HepG2 (cell line): ENCODE measurements around the gene SDHAF1. TPM values are rescaled to one million over a fixed set of nuclear protein-coding genes. Genes with fewer than 3 reads are reported as not detected.
A peak's percentile ranks its signal among the peaks of the same experiment; 100 is the strongest.

Source experiments
- CREB3 ChIP-seq: sonication (generic); formaldehyde crosslinking; IDR thresholded peaks from 2 replicates; pipeline ENCODE4 v1.5.0; 2020; ENCODE audit warnings: missing genetic modification reagents
- HCFC1 ChIP-seq: fragments of 150-350 bp; IDR thresholded peaks from 2 replicates; pipeline ENCODE4 v1.6.1; 2014; ENCODE audit warnings: low read depth, low read length
- KLF13 ChIP-seq: sonication (generic); formaldehyde crosslinking; IDR thresholded peaks from 2 replicates; pipeline ENCODE4 v1.4.0; 2020; ENCODE audit warnings: mild to moderate bottlenecking, missing genetic modification reagents
- MZF1 ChIP-seq: sonication (generic); formaldehyde crosslinking; IDR thresholded peaks from 2 replicates; pipeline ENCODE4 v1.8.1; 2023; ENCODE audit warnings: mild to moderate bottlenecking, missing genetic modification reagents, borderline replicate concordance
- NCOA1 ChIP-seq: sonication (generic); formaldehyde crosslinking; IDR thresholded peaks from 2 replicates; pipeline ENCODE4 v1.9.0; 2021; ENCODE audit warnings: missing genetic modification reagents
- PAWR ChIP-seq: sonication (generic); formaldehyde crosslinking; IDR thresholded peaks from 2 replicates; pipeline ENCODE4 v1.4.0; 2020; ENCODE audit warnings: missing genetic modification reagents, mild to moderate bottlenecking, borderline replicate concordance
- SAFB2 ChIP-seq: sonication (generic); formaldehyde crosslinking; IDR thresholded peaks from 2 replicates; pipeline ENCODE4 v1.5.1; 2020; ENCODE audit warnings: missing genetic modification reagents, low read depth, mild to moderate bottlenecking, borderline replicate concordance
- STAG1 ChIP-seq: sonication (generic); formaldehyde crosslinking; IDR thresholded peaks from 2 replicates; pipeline ENCODE4 v1.4.0; 2020; ENCODE audit warnings: missing genetic modification reagents
- ZBTB39 ChIP-seq: sonication (generic); formaldehyde crosslinking; IDR thresholded peaks from 2 replicates; pipeline ENCODE4 v1.5.0; 2020; ENCODE audit warnings: missing genetic modification reagents
- ZNF17 ChIP-seq: sonication (generic); formaldehyde crosslinking; IDR thresholded peaks from 2 replicates; pipeline ENCODE4 v1.5.0; 2020; ENCODE audit warnings: mild to moderate bottlenecking, missing genetic modification reagents
- ZNF432 ChIP-seq: sonication (generic); formaldehyde crosslinking; IDR thresholded peaks from 2 replicates; pipeline ENCODE4 v1.5.0; 2020; ENCODE audit warnings: missing genetic modification reagents, mild to moderate bottlenecking, borderline replicate concordance
- ZNF879 ChIP-seq: sonication (generic); formaldehyde crosslinking; IDR thresholded peaks from 2 replicates; pipeline ENCODE4 v1.8.1; 2023; ENCODE audit warnings: missing genetic modification reagents
- polyA plus RNA-seq, 8 experiments: library from polyadenylated mRNA; depleted of rRNA in 3 of 8; stranded (reverse) in 7 of 8; unstranded in 1 of 8; fragments of >200 nt; fragmentation: Illumina TruSeq in 4 of 8; extraction: Trizol in 4 of 8; gene quantifications; 2 replicates each; pipeline versions ENCODE4 v1.2.1 to v1.2.3, GENCODE V29; 2011 to 2016; ENCODE audit warnings: low read depth in 4 of 8, missing spikeins in 1 of 8, mixed read lengths in 1 of 8; ENCODE audit not compliant: insufficient read depth in 1 of 8
- total RNA-seq, 5 experiments: library from RNA; depleted of rRNA; stranded (reverse); fragments of >200 nt; fragmentation: Illumina TruSeq; extraction: Trizol; gene quantifications; 2 replicates each; pipeline ENCODE4 v1.2.3, GENCODE V29; 2016; ENCODE audit warnings: low read depth in 1 of 5
- TF ChIP-seq, protein P1 (sequence below): sonication (generic); formaldehyde crosslinking; IDR thresholded peaks from 2 replicates; pipeline ENCODE4 v1.5.0; 2020; ENCODE audit warnings: mild to moderate bottlenecking, missing genetic modification reagents, borderline replicate concordance
- TF ChIP-seq, protein P2 (sequence below): sonication (generic); formaldehyde crosslinking; IDR thresholded peaks from 2 replicates; pipeline ENCODE4 v1.8.0; 2022; ENCODE audit warnings: missing genetic modification reagents, mild to moderate bottlenecking, inconsistent platforms, borderline replicate concordance
- TF ChIP-seq, protein P3 (sequence below): IDR thresholded peaks from 2 replicates; pipeline ENCODE4 v1.6.1; 2012; ENCODE audit warnings: inconsistent platforms

Gene SDHAF1
- total and polyA plus RNA-seq, 2 of the 13 experiments (the other 11 are each of a cell fraction or from before 2014, with no cell fraction given) = 17.8 to 22.8 TPM

- TF ChIP-seq, protein P1, sequence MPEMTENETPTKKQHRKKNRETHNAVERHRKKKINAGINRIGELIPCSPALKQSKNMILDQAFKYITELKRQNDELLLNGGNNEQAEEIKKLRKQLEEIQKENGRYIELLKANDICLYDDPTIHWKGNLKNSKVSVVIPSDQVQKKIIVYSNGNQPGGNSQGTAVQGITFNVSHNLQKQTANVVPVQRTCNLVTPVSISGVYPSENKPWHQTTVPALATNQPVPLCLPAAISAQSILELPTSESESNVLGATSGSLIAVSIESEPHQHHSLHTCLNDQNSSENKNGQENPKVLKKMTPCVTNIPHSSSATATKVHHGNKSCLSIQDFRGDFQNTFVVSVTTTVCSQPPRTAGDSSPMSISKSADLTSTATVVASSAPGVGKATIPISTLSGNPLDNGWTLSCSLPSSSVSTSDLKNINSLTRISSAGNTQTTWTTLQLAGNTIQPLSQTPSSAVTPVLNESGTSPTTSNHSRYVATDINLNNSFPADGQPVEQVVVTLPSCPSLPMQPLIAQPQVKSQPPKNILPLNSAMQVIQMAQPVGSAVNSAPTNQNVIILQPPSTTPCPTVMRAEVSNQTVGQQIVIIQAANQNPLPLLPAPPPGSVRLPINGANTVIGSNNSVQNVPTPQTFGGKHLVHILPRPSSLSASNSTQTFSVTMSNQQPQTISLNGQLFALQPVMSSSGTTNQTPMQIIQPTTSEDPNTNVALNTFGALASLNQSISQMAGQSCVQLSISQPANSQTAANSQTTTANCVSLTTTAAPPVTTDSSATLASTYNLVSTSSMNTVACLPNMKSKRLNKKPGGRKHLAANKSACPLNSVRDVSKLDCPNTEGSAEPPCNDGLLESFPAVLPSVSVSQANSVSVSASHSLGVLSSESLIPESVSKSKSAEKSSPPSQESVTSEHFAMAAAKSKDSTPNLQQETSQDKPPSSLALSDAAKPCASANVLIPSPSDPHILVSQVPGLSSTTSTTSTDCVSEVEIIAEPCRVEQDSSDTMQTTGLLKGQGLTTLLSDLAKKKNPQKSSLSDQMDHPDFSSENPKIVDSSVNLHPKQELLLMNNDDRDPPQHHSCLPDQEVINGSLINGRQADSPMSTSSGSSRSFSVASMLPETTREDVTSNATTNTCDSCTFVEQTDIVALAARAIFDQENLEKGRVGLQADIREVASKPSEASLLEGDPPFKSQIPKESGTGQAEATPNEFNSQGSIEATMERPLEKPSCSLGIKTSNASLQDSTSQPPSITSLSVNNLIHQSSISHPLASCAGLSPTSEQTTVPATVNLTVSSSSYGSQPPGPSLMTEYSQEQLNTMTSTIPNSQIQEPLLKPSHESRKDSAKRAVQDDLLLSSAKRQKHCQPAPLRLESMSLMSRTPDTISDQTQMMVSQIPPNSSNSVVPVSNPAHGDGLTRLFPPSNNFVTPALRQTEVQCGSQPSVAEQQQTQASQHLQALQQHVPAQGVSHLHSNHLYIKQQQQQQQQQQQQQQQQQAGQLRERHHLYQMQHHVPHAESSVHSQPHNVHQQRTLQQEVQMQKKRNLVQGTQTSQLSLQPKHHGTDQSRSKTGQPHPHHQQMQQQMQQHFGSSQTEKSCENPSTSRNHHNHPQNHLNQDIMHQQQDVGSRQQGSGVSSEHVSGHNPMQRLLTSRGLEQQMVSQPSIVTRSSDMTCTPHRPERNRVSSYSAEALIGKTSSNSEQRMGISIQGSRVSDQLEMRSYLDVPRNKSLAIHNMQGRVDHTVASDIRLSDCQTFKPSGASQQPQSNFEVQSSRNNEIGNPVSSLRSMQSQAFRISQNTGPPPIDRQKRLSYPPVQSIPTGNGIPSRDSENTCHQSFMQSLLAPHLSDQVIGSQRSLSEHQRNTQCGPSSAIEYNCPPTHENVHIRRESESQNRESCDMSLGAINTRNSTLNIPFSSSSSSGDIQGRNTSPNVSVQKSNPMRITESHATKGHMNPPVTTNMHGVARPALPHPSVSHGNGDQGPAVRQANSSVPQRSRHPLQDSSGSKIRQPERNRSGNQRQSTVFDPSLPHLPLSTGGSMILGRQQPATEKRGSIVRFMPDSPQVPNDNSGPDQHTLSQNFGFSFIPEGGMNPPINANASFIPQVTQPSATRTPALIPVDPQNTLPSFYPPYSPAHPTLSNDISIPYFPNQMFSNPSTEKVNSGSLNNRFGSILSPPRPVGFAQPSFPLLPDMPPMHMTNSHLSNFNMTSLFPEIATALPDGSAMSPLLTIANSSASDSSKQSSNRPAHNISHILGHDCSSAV = no peak
- TF ChIP-seq, protein P2, sequence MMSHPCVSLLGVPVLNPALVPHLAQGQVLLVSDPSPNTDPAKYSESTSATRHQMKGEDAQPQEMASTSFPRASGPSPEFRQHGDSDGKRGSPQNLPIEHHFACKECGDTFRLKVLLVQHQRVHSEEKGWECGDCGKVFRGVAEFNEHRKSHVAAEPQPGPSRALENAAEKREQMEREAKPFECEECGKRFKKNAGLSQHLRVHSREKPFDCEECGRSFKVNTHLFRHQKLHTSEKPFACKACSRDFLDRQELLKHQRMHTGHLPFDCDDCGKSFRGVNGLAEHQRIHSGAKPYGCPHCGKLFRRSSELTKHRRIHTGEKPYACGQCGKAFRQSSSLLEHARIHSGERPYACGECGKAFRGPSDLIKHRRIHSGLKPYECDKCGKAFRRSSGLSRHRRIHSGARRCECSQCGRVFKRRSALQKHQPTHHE (CRISPR knock-in tag) = no peak
- TF ChIP-seq ZBTB39 (CRISPR knock-in tag) (no peak; the same call in 1 of the 2 replicates), STAG1 (CRISPR knock-in tag) (no peak), HCFC1 (0 out of 2 replicates have a peak, but pooled peaks have one; percentile 38), ZNF879 (CRISPR knock-in tag) (0 out of 2 replicates have a peak, but pooled peaks have one; percentile 84), PAWR (no peak), CREB3 (CRISPR knock-in tag) (no peak), ZNF17 (CRISPR knock-in tag) (no peak), ZNF432 (no peak), SAFB2 (CRISPR knock-in tag) (peak; percentile 24; the same call in 1 of the 2 replicates), MZF1 (CRISPR knock-in tag) (no peak), NCOA1 (CRISPR knock-in tag) (no peak; the same call in 1 of the 2 replicates), KLF13 (CRISPR knock-in tag) (no peak)
- TF ChIP-seq, protein P3, sequence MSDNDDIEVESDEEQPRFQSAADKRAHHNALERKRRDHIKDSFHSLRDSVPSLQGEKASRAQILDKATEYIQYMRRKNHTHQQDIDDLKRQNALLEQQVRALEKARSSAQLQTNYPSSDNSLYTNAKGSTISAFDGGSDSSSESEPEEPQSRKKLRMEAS = peak; percentile 75
These were observed at the start of gene SDHAF1 (continued) for GRCh38 chr19:35995048-35995993.
